ENCODE measurements around the gene ZNF423. TPM values are rescaled to one million over a fixed set of nuclear protein-coding genes. Genes with fewer than 3 reads are reported as not detected.

Gene ZNF423
- total and polyA plus RNA-seq, 2 experiments from 2014 or later = 14.9 to 41.8 TPM

DNA sequence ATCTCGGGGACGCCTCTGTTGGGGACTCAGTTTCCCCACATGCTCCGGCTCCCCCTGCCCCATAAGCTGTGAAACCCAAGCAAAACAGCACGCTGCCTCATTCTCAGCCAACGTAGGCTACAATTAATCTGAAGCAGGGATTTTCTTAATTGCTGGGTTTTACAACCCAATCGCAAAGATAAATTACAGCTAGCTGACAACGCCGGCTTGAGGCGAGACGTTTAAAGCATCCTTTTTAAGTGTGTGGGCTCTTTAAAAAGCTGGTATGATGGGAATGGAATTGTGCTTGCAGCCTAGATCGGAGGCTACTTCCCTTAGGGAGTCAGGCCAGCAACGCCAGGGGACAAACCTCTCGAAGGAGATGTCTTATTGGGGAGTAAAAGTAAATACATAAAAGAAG, 185.3 kb downstream of the ZNF423 start (continued):
- TF ChIP-seq REST (IDR thresholded peaks at IDR 0.05; ENCODE audit: unreplicated experiment) (no peak), STAT1 (IDR thresholded peaks at IDR 0.05; ENCODE audit: unreplicated experiment) (no peak), EZH2 (IDR thresholded peaks at IDR 0.05; ENCODE audit: low read depth, unreplicated experiment) (no peak), POLR2AphosphoS5 (IDR thresholded peaks at IDR 0.05; ENCODE audit: low read depth) (no peak), JUNB (IDR thresholded peaks at IDR 0.05; ENCODE audit: unreplicated experiment) (no peak), CTCF (conservative IDR thresholded peaks at IDR 0.05; ENCODE audit: low read depth in 2 of 2) (no peak), ETS1 (IDR thresholded peaks at IDR 0.05) (no peak), ZNF114 (CRISPR knock-in tag; IDR thresholded peaks at IDR 0.05) (no peak), CREB1 (CRISPR knock-in tag; IDR thresholded peaks at IDR 0.05; ENCODE audit: low read depth) (no peak)

DNA sequence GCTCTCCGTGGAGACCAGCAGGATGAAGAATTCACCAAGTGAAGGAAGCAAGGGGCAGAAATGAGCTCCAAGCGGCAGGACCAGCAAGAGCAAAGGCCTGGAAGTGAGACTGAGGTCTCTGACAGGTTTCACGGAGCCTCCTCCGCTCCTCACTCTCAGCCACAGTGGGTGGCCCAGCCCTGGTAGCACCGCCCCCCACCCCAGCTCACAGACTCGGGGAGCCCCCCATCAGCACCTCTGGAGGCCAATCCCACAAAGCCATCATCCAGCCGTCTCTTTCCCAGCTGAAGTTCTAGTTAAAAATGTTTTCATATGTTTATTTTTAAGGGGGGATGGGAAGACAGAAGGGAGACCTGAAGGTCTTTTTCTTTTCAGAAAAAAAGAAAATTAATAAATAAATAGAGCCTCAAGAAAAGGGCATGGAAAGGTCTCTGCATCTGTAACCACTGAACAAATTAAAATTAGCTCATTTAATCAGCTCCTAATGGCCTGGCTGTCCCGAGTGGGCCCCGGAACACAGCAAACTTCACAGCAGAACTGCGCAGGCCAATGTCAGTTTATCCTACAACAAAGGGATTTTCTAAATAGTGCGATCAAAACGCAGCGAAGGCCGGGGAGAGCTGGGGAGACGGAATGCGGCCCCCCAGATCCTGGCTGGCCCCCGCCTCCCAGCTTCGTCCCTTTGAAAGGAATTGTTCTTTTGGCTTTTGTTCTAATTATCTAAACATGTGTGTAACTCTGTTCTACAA, 190.3 kb downstream of the ZNF423 start:
- peak overlapping the region; percentile 48 for H3K4me2 ChIP-seq
- peaks cover 9% of the 10 kb centered on the region for H3K27me3 Mint-ChIP-seq (ENCODE audit: insufficient read depth, low read depth, poor library complexity)
- peak; percentile 39 for ATAC-seq
- H3K4me3 ChIP-seq = no peak overlapping the region
- H3K4me1 Mint-ChIP-seq = peaks cover 47% of the 10 kb centered on the region
- H3K36me3 Mint-ChIP-seq (ENCODE audit: low read depth) = no peaks in the 10 kb centered on the region
- H3K4me1 ChIP-seq (ENCODE audit: insufficient read depth) = peaks cover 19% of the 10 kb centered on the region
- TF ChIP-seq REST (IDR thresholded peaks at IDR 0.05; ENCODE audit: unreplicated experiment) (no peak), ETS1 (IDR thresholded peaks at IDR 0.05) (no peak), NANOG (IDR thresholded peaks at IDR 0.05; ENCODE audit: borderline replicate concordance) (no peak), CREB1 (CRISPR knock-in tag; IDR thresholded peaks at IDR 0.05; ENCODE audit: low read depth) (no peak), EZH2 (IDR thresholded peaks at IDR 0.05; ENCODE audit: low read depth, unreplicated experiment) (no peak), CTCF (conservative IDR thresholded peaks at IDR 0.05; ENCODE audit: low read depth in 2 of 2) (no peak)
- H3K27ac Mint-ChIP-seq = peak overlapping the region; percentile 89
- H2AFZ ChIP-seq = no peak overlapping the region
- no peaks in the 10 kb centered on the region for H3K9me2 ChIP-seq (ENCODE audit: insufficient read depth)
- no peaks in the 10 kb centered on the region for H4K20me1 ChIP-seq (replicated peaks; ENCODE audit: insufficient read depth)
- no peaks in the 10 kb centered on the region for H3K79me2 ChIP-seq (replicated peaks; ENCODE audit: insufficient read depth)
- no peaks in the 10 kb centered on the region for H3F3A ChIP-seq (replicated peaks; ENCODE audit: low read depth)
- H3K9me3 Mint-ChIP-seq = no peaks in the 10 kb centered on the region; the same call in 2 of the 3 replicates
- DNase-seq (ENCODE audit: low spot score) = no peak
- no peaks in the 10 kb centered on the region for H3K27me3 ChIP-seq (ENCODE audit: insufficient read depth)
- peak overlapping the region; percentile 72 for H3K27ac ChIP-seq (ENCODE audit: low read depth)
- H3K4me3 Mint-ChIP-seq = no peak overlapping the region
- no peaks in the 10 kb centered on the region for H3K36me3 ChIP-seq (ENCODE audit: insufficient read depth)
